Measurements from ENCODE around the gene IFIT3. TPM values are rescaled to one million over a fixed set of nuclear protein-coding genes. Genes with fewer than 3 reads are reported as not detected.
A peak's percentile ranks its signal among the peaks of the same experiment; 100 is the strongest.

The IFIT3 gene
- total and polyA plus RNA-seq, 12 donors = 8.1 to 88.6 (median 26.7) TPM

DNA sequence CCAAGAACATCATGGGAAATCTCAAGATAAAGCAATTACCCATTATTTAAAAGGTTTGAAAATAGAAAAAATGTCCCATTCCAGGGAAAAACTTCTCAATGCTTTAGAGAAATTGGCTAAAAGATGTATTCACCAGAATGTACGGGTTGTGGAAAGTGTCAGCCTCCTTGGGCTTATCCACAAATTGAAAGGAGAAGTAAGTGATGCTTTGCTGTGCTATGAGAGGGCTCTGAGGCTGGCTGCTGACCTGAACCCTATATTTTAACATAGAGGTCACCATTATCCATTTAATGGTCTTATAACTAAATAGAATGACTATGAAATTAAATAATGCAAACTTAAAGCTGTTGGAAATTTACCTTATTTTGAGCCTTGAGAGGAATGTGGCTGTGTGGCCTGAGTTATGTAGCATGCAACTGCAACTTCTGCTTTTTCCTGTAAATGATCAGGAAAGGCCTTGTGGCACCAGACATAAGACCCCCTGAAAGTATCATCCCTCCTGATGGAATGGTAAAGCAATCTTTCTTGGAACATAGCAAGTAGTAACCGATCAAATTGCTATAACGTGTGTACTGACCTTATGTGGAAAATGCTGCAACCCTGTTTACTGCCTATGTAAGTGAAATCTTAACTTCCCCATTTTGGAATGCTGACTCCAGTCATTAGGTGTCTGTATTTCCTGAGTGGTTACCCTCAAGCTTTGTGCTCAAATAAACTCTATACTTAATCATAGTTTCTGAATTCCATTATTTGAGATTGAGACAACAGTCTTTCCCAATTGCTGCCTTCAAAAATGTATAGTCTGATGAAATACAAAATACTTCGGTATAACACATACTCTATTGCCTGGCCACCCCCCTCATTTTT is 56.9 kb downstream of the IFIT3 start:
- H3K36me3 ChIP-seq (replicated peaks in 1 of 2) = no peaks in the 10 kb centered on the region
- TF ChIP-seq POLR2A (IDR thresholded peaks at IDR 0.05) = no peak
- TF ChIP-seq, protein P1, sequence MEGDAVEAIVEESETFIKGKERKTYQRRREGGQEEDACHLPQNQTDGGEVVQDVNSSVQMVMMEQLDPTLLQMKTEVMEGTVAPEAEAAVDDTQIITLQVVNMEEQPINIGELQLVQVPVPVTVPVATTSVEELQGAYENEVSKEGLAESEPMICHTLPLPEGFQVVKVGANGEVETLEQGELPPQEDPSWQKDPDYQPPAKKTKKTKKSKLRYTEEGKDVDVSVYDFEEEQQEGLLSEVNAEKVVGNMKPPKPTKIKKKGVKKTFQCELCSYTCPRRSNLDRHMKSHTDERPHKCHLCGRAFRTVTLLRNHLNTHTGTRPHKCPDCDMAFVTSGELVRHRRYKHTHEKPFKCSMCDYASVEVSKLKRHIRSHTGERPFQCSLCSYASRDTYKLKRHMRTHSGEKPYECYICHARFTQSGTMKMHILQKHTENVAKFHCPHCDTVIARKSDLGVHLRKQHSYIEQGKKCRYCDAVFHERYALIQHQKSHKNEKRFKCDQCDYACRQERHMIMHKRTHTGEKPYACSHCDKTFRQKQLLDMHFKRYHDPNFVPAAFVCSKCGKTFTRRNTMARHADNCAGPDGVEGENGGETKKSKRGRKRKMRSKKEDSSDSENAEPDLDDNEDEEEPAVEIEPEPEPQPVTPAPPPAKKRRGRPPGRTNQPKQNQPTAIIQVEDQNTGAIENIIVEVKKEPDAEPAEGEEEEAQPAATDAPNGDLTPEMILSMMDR (IDR thresholded peaks at IDR 0.05) = no peak
- H3K27me3 ChIP-seq = no peaks in the 10 kb centered on the region
- no peak for DNase-seq
- peak overlapping the region in 1 of 5 donors; percentile 73 for H3K27ac ChIP-seq
- no peaks in the 10 kb centered on the region for H3K4me1 ChIP-seq (replicated peaks in 1 of 2)
- H3K9me3 ChIP-seq (replicated peaks in 1 of 3) = no peaks in the 10 kb centered on the region
- no peak overlapping the region for H3K4me3 ChIP-seq
- intact Hi-C loops (cut with DNase I) = no loop called here
- 60 to 84% (median 78%) methylated on average over 4 of the region's 4 CpGs for WGBS, 4 donors

DNA sequence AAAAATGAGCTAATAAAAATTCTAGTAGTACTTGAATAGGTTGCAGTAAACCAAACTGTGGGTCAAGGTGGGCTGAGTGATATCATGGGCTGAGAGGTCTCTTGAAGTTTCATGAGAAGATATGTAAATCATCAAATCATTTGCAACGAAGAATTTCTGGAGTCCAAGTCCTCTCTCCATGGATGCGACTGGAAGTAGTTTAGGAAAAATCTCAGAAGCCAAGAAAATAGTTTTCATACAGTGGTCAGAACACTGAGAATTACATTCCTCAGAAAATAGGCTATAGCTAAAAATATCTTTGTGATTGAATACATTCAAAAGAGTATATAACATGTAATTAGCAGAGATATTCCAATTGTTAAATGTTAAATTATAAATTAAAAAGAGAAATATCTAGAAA is 61.0 kb downstream of the IFIT3 start:
- intact Hi-C loops (cut with DNase I) = no loop called here
- 75 to 80% (median 76%) methylated on average over 2 of the region's 2 CpGs for WGBS, 4 donors
- Histone ChIP-seq H3K27ac (no peak overlapping the region), H3K27me3 (no peaks in the 10 kb centered on the region), H3K9me3 (replicated peaks in 1 of 3) (no peaks in the 10 kb centered on the region), H3K4me1 (replicated peaks in 1 of 2) (peaks cover 11 to 24% of the 10 kb centered on the region in 2 donors), H3K4me3 (no peak overlapping the region), H3K36me3 (replicated peaks in 1 of 2) (no peaks in the 10 kb centered on the region)
- no peak for DNase-seq
- TF ChIP-seq, protein P1 (IDR thresholded peaks at IDR 0.05) = no peak
- TF ChIP-seq POLR2A (IDR thresholded peaks at IDR 0.05) = no peak

DNA sequence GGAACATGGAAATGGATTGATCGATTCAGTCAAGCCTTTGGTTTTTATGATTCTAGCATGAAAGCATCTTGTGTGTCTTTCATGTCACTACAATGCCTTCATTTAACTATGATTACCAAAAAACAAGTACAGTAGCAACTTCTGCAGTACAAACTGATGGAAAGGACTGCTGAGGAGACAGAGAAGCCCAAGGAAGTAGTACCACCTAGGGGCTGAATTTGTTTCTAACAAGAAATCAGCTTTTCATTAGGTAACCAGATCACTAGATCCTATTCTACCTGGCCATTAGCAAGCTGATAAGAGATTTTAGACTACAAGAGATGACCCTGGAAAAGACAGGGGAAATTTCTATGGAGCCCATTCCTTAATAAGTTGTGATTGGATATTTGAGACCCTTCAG is 61.5 kb downstream of the IFIT3 start:
- DNase-seq = no peak
- TF ChIP-seq, protein P1 (IDR thresholded peaks at IDR 0.05) = peak in 5 of 6 experiments; percentile 35 to 58 (median 43)
- no peak for TF ChIP-seq POLR2A (IDR thresholded peaks at IDR 0.05)
- Histone ChIP-seq H3K27me3 (no peaks in the 10 kb centered on the region), H3K27ac (no peak overlapping the region), H3K4me1 (replicated peaks in 1 of 2) (peaks cover 16 to 29% of the 10 kb centered on the region in 2 donors), H3K36me3 (replicated peaks in 1 of 2) (no peaks in the 10 kb centered on the region), H3K4me3 (no peak overlapping the region), H3K9me3 (replicated peaks in 1 of 3) (no peaks in the 10 kb centered on the region)
- 72 to 84% (median 73%) methylated on average over 1 of the region's 1 CpG for WGBS, 4 donors
- intact Hi-C loops (cut with DNase I) = no loop called here

Other genes starting within 250 kb of the IFIT3 start
- 10 to 100 TPM in 4 of 9 donors, 1 to 10 TPM in 4, not detected in 1; 1.8 to 16.3 (median 8.8) TPM for gene CH25H, start 120.7 kb upstream of the IFIT3 start, total RNA-seq
- gene CH25H, start 120.7 kb upstream of the IFIT3 start, polyA plus RNA-seq = 1 to 10 TPM in 1 of 3 donors, under 1 TPM in 2; 0.80 to 2.9 (median 0.81) TPM
- gene LIPA, start 76.2 kb upstream of the IFIT3 start, total RNA-seq = 100 to 1,000 TPM in 6 of 9 donors, 10 to 100 TPM in 3; 76.6 to 202 (median 109) TPM
- gene LIPA, start 76.2 kb upstream of the IFIT3 start, polyA plus RNA-seq = 100 to 1,000 TPM in 1 of 3 donors, 10 to 100 TPM in 2; 15.9 to 153 (median 29.8) TPM
- gene IFIT2, start 26.0 kb upstream of the IFIT3 start, total RNA-seq = 10 to 100 TPM in 6 of 9 donors, 1 to 10 TPM in 3; 5.5 to 18.6 (median 12.5) TPM
- gene IFIT2, start 26.0 kb upstream of the IFIT3 start, polyA plus RNA-seq = 10 to 100 TPM in 1 of 3 donors, 1 to 10 TPM in 2; 4.0 to 30.0 (median 6.0) TPM
- 1 to 10 TPM in 1 of 9 donors, under 1 TPM in 2, not detected in 6; 0.16 to 1.7 (median 0.30) TPM for gene IFIT1B, start 50.1 kb downstream of the IFIT3 start, total RNA-seq
- under 1 TPM in 1 of 3 donors, not detected in 2; 0.07 TPM for gene IFIT1B, start 50.1 kb downstream of the IFIT3 start, polyA plus RNA-seq
- 10 to 100 TPM; 20.9 to 85.7 (median 62.3) TPM for gene IFIT1, start 64.6 kb downstream of the IFIT3 start, total RNA-seq
- 100 to 1,000 TPM in 1 of 3 donors, 10 to 100 TPM in 2; 24.8 to 168 (median 32.8) TPM for gene IFIT1, start 64.6 kb downstream of the IFIT3 start, polyA plus RNA-seq
- 10 to 100 TPM in 8 of 9 donors, 1 to 10 TPM in 1; 6.7 to 38.9 (median 19.3) TPM for gene IFIT5, start 86.6 kb downstream of the IFIT3 start, total RNA-seq
- 10 to 100 TPM in 1 of 3 donors, 1 to 10 TPM in 2; 6.9 to 38.4 (median 8.5) TPM for gene IFIT5, start 86.6 kb downstream of the IFIT3 start, polyA plus RNA-seq
- 1 to 10 TPM in 1 of 9 donors, under 1 TPM in 7, not detected in 1; 0.25 to 1.3 (median 0.51) TPM for gene SLC16A12, start 207.6 kb downstream of the IFIT3 start, total RNA-seq
- 1 to 10 TPM in 1 of 3 donors, under 1 TPM in 2; 0.44 to 2.4 (median 0.88) TPM for gene SLC16A12, start 207.6 kb downstream of the IFIT3 start, polyA plus RNA-seq